Activated CD8-positive, alpha-beta memory T cell treated with anti-CD3 and anti-CD28 coated beads for 24 hours (primary cell): ENCODE measurements around the gene ATP6V1D.
"Not testable (repeated sequence)": the region's sequence is repeated elsewhere in the genome, so short reads cannot be mapped to it uniquely, and the experiment has no call there.

Experiments
- DNase-seq: peaks from one replicate; pipeline ENCODE4 v3.0.0-alpha.2; 2020

ATP6V1D gene

DNA sequence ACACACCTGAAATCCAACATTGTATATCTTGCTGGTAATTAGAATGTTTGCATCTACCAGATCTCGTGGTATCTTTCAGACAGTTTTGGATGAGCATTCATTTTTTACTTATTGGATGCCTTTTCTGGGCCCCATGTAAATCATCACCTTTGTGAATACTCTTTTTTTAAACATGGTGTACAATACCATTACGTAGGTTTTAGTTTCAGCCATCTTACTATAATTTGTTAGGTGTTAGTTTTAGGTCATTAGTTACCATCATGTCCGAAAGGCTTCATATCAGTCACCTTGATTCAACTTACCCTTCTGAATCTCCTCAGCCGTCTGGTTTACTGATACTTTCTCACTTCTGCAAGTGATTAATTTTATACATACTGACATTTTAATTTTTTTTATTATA lies 5.9 kb upstream of the ATP6V1D start:
- DNase-seq: no peak

GRCh38 chr14:67360470-67361206 lies 1.0 kb upstream of the ATP6V1D start:
- DNase-seq: no peak

GRCh38 chr14:67358924-67359774 lies 455 bp downstream of the ATP6V1D start:
- no peak for DNase-seq

DNA sequence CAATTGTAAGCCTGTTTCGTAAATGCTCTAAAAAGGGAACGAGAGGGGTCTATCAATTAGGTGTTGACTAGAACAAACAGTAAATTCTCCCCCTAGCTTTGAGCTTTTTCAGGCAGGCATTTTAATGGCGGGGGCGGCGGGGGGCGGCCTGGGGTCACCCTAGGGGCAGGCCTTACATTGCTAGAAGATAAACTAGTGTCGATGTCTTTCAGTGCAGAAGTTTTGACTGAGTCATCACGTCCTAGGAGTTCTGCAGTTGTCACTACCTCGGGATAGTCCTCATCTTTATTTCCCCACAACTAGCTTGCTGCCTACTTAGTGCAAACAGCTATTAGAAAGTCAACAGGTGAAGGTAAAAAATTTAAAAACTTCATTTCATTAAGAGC lies 1.6 kb downstream of the ATP6V1D start:
- no peak for DNase-seq

GRCh38 chr14:67357186-67357968 lies 2.2 kb downstream of the ATP6V1D start:
- DNase-seq: no peak

GRCh38 chr14:67352055-67352454 lies 7.5 kb downstream of the ATP6V1D start:
- no peak for DNase-seq

DNA sequence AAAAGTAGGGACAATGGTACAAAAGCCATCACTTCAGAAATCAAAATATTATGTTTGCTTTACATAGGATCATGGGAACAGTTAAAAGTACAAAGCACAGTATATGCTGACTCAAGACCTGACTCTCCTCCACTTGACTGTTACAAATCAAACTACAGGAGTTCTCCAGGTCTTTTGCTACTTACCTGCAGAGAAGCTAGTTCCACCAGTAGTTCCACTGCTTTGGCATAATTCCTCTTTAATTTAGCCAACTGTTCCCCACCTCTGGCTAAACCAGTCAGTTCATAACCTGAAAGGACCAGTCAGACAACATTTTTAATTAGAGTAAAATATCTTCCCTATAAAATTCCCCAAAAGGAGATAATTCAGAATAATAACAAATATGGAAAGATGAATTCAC lies 14.0 kb downstream of the ATP6V1D start:
- DNase-seq: no peak

DNA sequence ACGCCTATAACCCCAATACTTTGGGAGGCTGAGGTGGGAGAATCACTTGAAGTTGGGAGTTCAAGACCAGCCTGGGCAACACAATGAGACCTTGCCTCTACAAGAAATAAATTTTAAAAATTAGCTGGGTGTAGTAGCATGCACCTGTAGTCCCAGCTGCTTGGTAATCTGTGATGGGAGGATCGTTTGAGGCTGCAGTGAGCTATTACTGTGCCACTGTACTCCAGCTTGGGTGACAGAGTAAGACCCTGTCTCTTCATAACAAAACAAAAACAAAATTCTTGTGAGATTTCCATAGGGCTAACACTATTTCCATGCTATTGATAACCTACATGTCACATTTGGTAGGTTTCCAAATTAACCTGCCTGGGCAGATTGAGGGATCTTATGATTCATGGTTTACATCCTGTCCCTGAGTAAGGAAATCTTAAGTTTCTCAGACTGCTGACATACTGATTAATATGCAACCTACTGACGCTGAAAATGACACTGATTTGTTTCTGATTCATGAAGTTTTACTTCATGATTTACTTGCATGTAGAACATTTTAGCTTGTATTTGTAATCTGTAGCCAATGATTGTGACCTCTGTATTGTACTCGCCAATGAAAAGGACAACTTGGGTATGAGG lies 15.9 kb downstream of the ATP6V1D start:
- DNase-seq: no peak

GRCh38 chr14:67341231-67341630 lies 18.4 kb downstream of the ATP6V1D start:
- DNase-seq: not testable (repeated sequence)

GRCh38 chr14:67335781-67336180 lies 23.8 kb downstream of the ATP6V1D start:
- DNase-seq: no peak

- DNase-seq: no peak
These were observed 27.1 kb downstream of the ATP6V1D start for GRCh38 chr14:67332468-67332867.

- DNase-seq: no peak
These were observed 28.1 kb downstream of the ATP6V1D start for GRCh38 chr14:67331368-67332125.

DNA sequence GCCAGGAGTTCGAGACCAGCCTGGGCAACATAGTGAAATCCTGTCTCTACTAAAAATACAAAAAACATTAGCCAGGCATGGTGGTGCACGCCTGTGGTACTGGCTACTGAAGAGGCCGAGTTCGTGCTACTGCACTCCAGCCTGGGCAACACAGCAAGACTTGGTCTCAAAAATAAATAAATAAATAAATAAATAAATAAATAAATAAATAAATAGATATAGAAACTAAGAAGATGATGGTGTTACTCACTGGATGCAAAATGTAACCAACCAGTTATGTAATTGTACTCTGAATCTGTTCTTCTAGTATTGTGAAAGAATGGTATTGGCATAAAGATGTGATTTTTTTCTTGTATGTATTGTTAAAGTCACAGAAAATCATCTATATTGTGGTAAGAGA lies 29.9 kb downstream of the ATP6V1D start:
- DNase-seq: not testable (repeated sequence)

GRCh38 chr14:67319142-67319541 lies 40.5 kb downstream of the ATP6V1D start:
- DNase-seq: no peak

GRCh38 chr14:67317822-67318221 lies 41.8 kb downstream of the ATP6V1D start:
- no peak for DNase-seq

- no peak for DNase-seq
These were observed 46.5 kb downstream of the ATP6V1D start for GRCh38 chr14:67313153-67313552.

DNA sequence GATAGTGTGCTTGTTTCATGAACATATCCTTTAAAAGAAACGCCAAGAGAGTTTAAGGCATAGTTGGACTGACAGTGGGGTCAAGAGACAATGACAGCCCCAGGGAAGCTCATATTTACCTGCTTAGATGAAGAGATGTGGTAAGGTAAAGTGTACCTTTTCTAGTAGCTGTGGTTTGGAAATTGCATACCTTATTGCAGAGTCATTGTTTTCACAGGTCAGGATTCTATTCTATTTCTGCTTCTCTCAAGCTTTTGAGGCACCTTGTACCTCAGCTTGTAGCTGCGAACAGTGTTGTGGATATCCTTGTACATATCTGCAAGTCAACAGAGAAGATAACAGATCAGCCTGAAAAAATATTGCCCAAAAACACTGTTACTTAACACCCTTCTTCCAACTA lies 47.7 kb downstream of the ATP6V1D start:
- DNase-seq: no peak
